Vagina (tissue), 2 donors: ENCODE measurements around the gene KLRD1. TPM values are rescaled to one million over a fixed set of nuclear protein-coding genes. Genes with fewer than 3 reads are reported as not detected.
"Not testable (repeated sequence)": the region's sequence is repeated elsewhere in the genome, so short reads cannot be mapped to it uniquely, and the experiment has no call there.

Experiments used
- DNase-seq, 2 donors: peaks; one replicate each; pipeline ENCODE4 v3.0.0-alpha.2; 2017; ENCODE audit errors: extremely low spot score in 2 of 2
- H3K27ac ChIP-seq: fragments of 200-600 bp; sonication (generic); one replicate; pipeline ENCODE4 v1.5.1; 2019
- H3K27me3 ChIP-seq: fragments of 200-600 bp; sonication (generic); one replicate; pipeline ENCODE4 v1.5.1; 2019
- H3K36me3 ChIP-seq, 2 donors: fragments of 200-600 bp; sonication (generic); one replicate each; pipeline ENCODE4 v1.5.1; 2017 to 2019
- H3K4me1 ChIP-seq: fragments of 200-600 bp; sonication (generic); one replicate; pipeline ENCODE4 v1.5.1; 2019
- H3K4me3 ChIP-seq, 2 donors: fragments of 200-600 bp; sonication (generic); 1 replicate in 1 of 2; 2 replicates in 1 of 2; pipeline ENCODE4 v1.5.1; 2016 to 2019
- H3K9me3 ChIP-seq: fragments of 200-600 bp; sonication (generic); one replicate; pipeline ENCODE4 v1.5.1; 2019
- CTCF ChIP-seq, 3 experiments: fragments of 450-650 bp in 2 of 3; fragments of 200-600 bp in 1 of 3; sonication (generic) in 1 of 3; IDR thresholded peaks; one replicate each; pipeline ENCODE4 v1.5.1; 2017 to 2019; ENCODE audit warnings: antibody characterized with exemption in 3 of 3, mild to moderate bottlenecking in 2 of 3, moderate library complexity in 2 of 3
- POLR2A ChIP-seq, 2 donors: fragments of 450-650 bp; IDR thresholded peaks; one replicate each; pipeline ENCODE4 v1.6.1; 2017; ENCODE audit warnings: antibody characterized with exemption in 2 of 2, mild to moderate bottlenecking in 2 of 2, moderate library complexity in 2 of 2
- POLR2AphosphoS5 ChIP-seq, 2 donors: sonication (generic); formaldehyde crosslinking; IDR thresholded peaks; one replicate each; pipeline ENCODE4 v1.9.0; 2017; ENCODE audit warnings: antibody characterized with exemption in 2 of 2, mild to moderate bottlenecking in 2 of 2, low read depth in 1 of 2; ENCODE audit not compliant: insufficient read depth in 1 of 2
- intact Hi-C: fragments of 100-400 bp; cut with DNase I; formaldehyde crosslinking; loops from one replicate; pipeline ENCODE4 v1.15.1; 2023
- total RNA-seq: library from RNA; depleted of rRNA; stranded (reverse); fragments of >200 nt; gene quantifications from one replicate; pipeline ENCODE4 v1.2.3, GENCODE V29; 2016

Gene KLRD1
- total RNA-seq, 1 donor from 2014 or later, result 4.4 TPM

DNA sequence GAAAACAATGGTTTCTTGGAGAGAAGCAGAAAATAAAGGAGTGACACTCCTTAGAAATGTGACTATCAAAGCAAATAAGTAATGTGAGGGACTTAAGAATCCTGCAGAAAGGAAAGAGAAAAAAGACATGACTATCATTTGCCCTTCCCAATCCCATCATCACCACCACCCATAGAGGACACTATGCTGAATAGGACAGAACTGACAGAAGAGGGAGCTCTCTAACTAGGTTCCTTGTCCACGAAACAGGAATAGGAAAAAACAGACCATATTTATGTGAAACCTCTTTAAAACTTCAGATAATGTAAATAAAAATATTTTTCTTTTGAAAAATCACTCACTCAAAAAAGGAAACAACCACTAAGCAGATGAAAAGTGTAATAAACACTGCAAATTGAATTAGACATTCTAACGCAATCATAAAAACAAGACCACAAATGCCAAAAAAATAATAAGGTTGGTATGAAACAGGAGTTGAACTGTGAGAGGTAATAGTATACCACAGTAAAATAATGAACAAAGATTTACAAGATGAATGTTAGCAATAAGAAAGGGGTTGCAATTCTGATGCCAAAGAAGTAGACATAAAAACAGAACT lies 24.1 kb downstream of the KLRD1 start:
- no peak for TF ChIP-seq POLR2AphosphoS5 (IDR thresholded peaks at IDR 0.05; ENCODE audit: insufficient read depth in 1 of 2, low read depth in 1 of 2)
- no peak for TF ChIP-seq POLR2A (IDR thresholded peaks at IDR 0.05)
- peak in 2 of 3 experiments; percentile 32 to 56 for TF ChIP-seq CTCF (IDR thresholded peaks at IDR 0.05)
- no peaks in the 10 kb centered on the region for H3K9me3 ChIP-seq

GRCh38 chr12:10336196-10336595 lies 28.5 kb downstream of the KLRD1 start:
- H3K4me1 ChIP-seq, H3K27ac ChIP-seq, H3K36me3 ChIP-seq, H3K27me3 ChIP-seq, H3K9me3 ChIP-seq, intact Hi-C loops, H3K4me3 ChIP-seq, DNase-seq: not testable (repeated sequence)

More for the DNA sequence above, 24.1 kb downstream of the KLRD1 start:
- Histone ChIP-seq H3K36me3 (no peaks in the 10 kb centered on the region), H3K4me1 (no peaks in the 10 kb centered on the region), H3K27me3 (no peaks in the 10 kb centered on the region), H3K27ac (no peak overlapping the region), H3K4me3 (no peak overlapping the region)
- DNase-seq, result no peak
- intact Hi-C loops, result no loop called here

DNA sequence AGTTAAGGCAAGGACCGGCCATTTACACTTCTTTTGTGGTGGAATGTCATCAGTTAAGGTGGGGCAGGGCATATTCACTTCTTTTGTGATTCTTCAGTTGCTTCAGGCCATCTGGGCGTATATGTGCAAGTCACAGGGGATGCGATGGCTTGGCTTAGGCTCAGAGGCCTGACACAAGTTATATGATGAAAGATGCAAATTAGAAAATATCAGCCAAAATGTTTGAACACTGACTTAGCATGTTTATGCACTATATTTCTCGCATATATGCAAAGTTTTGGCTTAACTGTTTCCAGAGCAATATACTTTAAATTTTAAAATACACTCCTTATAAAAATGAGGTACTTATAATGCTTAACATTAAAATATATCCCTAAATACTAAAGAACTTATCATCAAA lies 30.8 kb downstream of the KLRD1 start:
- H3K27me3 ChIP-seq, DNase-seq, H3K27ac ChIP-seq, H3K36me3 ChIP-seq, H3K4me3 ChIP-seq, H3K9me3 ChIP-seq, intact Hi-C loops, H3K4me1 ChIP-seq: not testable (repeated sequence)

DNA sequence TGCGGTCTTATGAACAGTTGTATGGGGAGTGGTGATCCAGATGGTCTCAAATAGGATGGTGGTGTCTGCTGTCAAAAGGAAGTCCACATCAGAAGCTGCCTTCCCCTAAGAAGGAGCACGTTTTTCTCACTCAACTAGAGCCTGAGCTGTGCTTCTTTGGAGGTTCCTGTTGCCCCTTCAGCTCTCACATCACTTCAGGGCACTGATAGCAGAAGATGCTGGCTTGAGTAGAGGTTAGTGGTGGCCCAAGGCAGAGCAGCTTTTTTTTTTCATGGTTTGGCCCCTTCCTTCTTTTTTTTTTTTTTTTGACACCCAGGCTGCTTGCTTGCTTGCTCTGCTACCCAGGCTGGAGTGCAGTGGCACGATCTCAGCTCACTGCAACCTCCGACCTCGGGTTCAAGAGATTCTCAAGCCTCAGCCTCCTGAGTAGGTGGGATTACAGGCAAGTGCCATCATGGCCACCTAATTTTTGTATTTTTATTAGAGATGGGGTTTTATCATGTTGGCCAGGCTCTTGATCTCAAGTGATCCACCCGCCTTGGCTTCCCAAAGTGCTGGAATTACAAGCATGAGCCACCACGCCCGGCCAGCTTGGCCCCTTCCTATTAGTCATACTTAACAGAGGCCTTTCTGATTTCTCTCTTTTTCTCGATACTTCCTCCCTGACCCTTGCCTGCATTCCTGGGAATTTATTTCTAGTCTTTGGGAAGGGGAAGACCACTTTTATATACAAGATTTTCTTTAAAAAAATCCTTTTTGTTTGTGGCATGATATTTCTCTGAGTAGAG lies 31.6 kb downstream of the KLRD1 start:
- Histone ChIP-seq H3K4me1 (no peaks in the 10 kb centered on the region), H3K36me3 (no peaks in the 10 kb centered on the region), H3K27ac (no peak overlapping the region), H3K9me3 (no peaks in the 10 kb centered on the region), H3K27me3 (no peaks in the 10 kb centered on the region), H3K4me3 (no peak overlapping the region)
- no peak for TF ChIP-seq CTCF (IDR thresholded peaks at IDR 0.05)
- no peak for TF ChIP-seq POLR2AphosphoS5 (IDR thresholded peaks at IDR 0.05; ENCODE audit: insufficient read depth in 1 of 2, low read depth in 1 of 2)
- no peak for TF ChIP-seq POLR2A (IDR thresholded peaks at IDR 0.05)
- intact Hi-C loops, result no loop called here
- DNase-seq, result no peak

- H3K9me3 ChIP-seq, H3K36me3 ChIP-seq, H3K27ac ChIP-seq, H3K27me3 ChIP-seq, H3K4me1 ChIP-seq, DNase-seq, intact Hi-C loops, H3K4me3 ChIP-seq: not testable (repeated sequence)
These were observed 33.3 kb downstream of the KLRD1 start for GRCh38 chr12:10340946-10341345.

DNA sequence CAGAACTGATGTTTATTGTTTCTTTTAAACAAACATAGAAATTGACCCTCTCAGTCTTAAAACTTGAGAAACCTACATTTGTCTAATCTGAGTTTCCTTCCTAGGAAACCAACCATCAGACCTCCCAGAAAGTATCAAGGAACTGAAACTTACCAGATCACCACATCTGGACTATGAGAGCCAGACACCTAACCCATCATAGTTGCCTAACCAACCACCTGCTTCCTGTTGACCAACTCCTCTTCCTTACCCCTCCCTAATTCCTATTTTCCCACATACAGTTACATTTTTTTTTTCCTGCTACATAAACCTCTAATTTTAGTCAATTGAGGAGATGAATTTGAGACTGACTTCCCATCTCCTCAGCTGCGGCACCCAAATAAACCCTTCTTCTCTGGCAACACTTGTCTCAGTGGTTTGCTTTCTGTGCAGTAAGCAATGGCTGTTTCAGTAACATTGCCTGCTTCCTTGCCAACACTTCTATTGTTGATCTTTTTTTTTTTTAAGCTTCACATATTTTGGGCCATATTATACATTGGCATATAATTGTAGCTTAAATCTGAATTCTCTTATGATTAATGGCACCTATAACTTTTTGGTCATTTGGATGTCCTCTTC lies 34.3 kb downstream of the KLRD1 start:
- no peak for DNase-seq
- H3K36me3 ChIP-seq, result no peaks in the 10 kb centered on the region
- H3K4me1 ChIP-seq, result no peaks in the 10 kb centered on the region
- H3K4me3 ChIP-seq, result no peak overlapping the region
- H3K27me3 ChIP-seq, result no peaks in the 10 kb centered on the region
- TF ChIP-seq POLR2AphosphoS5 (IDR thresholded peaks at IDR 0.05; ENCODE audit: insufficient read depth in 1 of 2, low read depth in 1 of 2), result no peak
- TF ChIP-seq CTCF (IDR thresholded peaks at IDR 0.05), result no peak
- no peak for TF ChIP-seq POLR2A (IDR thresholded peaks at IDR 0.05)
- no peak overlapping the region for H3K27ac ChIP-seq
- H3K9me3 ChIP-seq, result no peaks in the 10 kb centered on the region
- intact Hi-C loops, result no loop called here

GRCh38 chr12:10351457-10351856 lies 43.8 kb downstream of the KLRD1 start:
- H3K27ac ChIP-seq, H3K9me3 ChIP-seq, intact Hi-C loops, DNase-seq, H3K4me3 ChIP-seq, H3K4me1 ChIP-seq, H3K36me3 ChIP-seq, H3K27me3 ChIP-seq: not testable (repeated sequence)
